GM19351 (cell line): ENCODE measurements around the gene COG8.

Experiments used
- ATAC-seq: cut with Tn5 transposase; IDR thresholded peaks from one replicate; pipeline ENCODE4 v1.9.1; 2021; ENCODE audit warnings: mild to moderate bottlenecking, moderate library complexity; ENCODE audit not compliant: unreplicated experiment

COG8 gene

GRCh38 chr16:69348222-69348621, 8.9 kb upstream of the COG8 start:
- ATAC-seq, result no peak

- ATAC-seq, result no peak
These were observed 7.3 kb upstream of the COG8 start for GRCh38 chr16:69346683-69347082.

- ATAC-seq, result no peak
These were observed 6.6 kb upstream of the COG8 start for GRCh38 chr16:69345923-69346322.

- ATAC-seq, result no peak
These were observed 4.8 kb upstream of the COG8 start for GRCh38 chr16:69344171-69344570.

GRCh38 chr16:69340095-69340644, 806 bp upstream of the COG8 start:
- ATAC-seq, result no peak

GRCh38 chr16:69338557-69339288, 641 bp downstream of the COG8 start:
- ATAC-seq, result no peak

GRCh38 chr16:69334696-69335095, 4.7 kb downstream of the COG8 start:
- no peak for ATAC-seq

- ATAC-seq, result peak; percentile 91
These were observed 8.9 kb downstream of the COG8 start, which contains the start of gene PDF for GRCh38 chr16:69330286-69331109. Gene PDF (minus strand): TSS chr16:69330588. CDS start chr16:69330570, 18 bp downstream.

- peak; percentile 40 for ATAC-seq
These were observed 9.7 kb downstream of the COG8 start for GRCh38 chr16:69329369-69330285.

- no peak for ATAC-seq
These were observed 10.5 kb downstream of the COG8 start for GRCh38 chr16:69328854-69329316.

- no peak for ATAC-seq
These were observed 11.6 kb downstream of the COG8 start for GRCh38 chr16:69327585-69328310.

GRCh38 chr16:69326172-69326873, 13.0 kb downstream of the COG8 start:
- ATAC-seq, result no peak

GRCh38 chr16:69325784-69326171, 13.6 kb downstream of the COG8 start:
- no peak for ATAC-seq

GRCh38 chr16:69324585-69325253, 14.6 kb downstream of the COG8 start:
- ATAC-seq, result no peak

- no peak for ATAC-seq
These were observed 15.3 kb downstream of the COG8 start for GRCh38 chr16:69324013-69324531.

GRCh38 chr16:69323415-69323814, 15.9 kb downstream of the COG8 start:
- ATAC-seq, result no peak

- ATAC-seq, result no peak
These were observed 17.0 kb downstream of the COG8 start for GRCh38 chr16:69322343-69322742.

- ATAC-seq, result no peak
These were observed 18.3 kb downstream of the COG8 start for GRCh38 chr16:69321080-69321479.

GRCh38 chr16:69320740-69321073, 18.7 kb downstream of the COG8 start:
- ATAC-seq, result no peak
